ENCODE data around the gene CACNA1C.

DNA sequence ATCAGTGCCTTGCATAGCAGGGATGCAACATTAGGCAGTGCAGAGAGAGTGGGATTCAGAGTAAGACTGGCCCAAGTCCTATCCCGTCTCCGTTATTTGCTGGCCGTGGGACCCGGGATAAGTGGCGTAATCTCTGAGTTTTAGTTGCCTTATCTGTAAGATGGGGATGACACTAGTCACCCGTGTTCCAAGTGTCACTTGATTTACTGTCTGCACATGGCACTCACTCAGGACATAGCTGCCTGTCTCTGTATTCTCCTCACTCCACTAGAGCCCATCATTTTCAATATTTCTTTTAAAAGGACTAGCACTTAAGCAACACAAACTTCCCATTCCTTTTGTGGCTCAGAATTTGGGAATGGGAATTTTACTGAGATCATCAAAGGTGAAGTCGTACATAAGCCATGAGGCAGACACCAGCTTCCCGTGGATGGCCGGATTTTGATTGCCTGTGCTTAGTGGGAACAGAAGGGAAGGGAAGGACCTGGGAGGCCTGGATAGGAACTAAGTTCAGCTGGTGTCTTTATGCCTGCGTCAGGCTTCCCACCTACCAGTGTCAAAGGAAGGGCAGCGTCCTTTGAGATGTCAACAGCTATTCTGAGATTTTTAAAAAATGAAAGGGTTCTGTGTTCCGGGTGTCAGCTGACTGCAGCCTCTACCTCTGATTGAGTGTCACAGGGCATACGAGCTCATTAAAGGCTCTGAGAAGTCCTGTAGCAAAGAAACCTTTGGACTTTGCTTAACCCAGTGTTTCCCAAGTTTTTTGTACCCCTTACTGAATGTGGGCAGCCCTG is 361.4 kb downstream of the CACNA1C start:
- no peak for TF ChIP-seq CTCF (conservative IDR thresholded peaks at IDR 0.05)
- TF ChIP-seq EZH2 (IDR thresholded peaks at IDR 0.05; ENCODE audit: low read depth) = no peak

All from PC-9 (cell line).